Astrocyte of the cerebellum (primary cell): ENCODE results near the gene PLPPR1.

Experiments
- DNase-seq: peaks from one replicate; pipeline ENCODE4 v3.0.0-alpha.2; 2011; ENCODE audit warnings: low read depth
- H3K4me3 ChIP-seq: 2 replicates; pipeline ENCODE4 v1.5.1; 2011; ENCODE audit warnings: mild to moderate bottlenecking, low read depth, low read length, moderate library complexity
- in situ Hi-C: cut with HindIII; loops from 2 replicates; pipeline ENCODE4 v1.10.0; 2017; ENCODE audit warnings: low sequenced_read_pairs
- TF ChIP-seq, protein P1 (sequence below): IDR thresholded peaks from 2 replicates; pipeline ENCODE4 v1.5.1; 2012; ENCODE audit warnings: low read length, low read depth, moderate library complexity, mild to moderate bottlenecking; ENCODE audit errors: missing control alignments

Gene PLPPR1

GRCh38 chr9:101138509-101138908 is 110.0 kb downstream of the PLPPR1 start:
- no peak overlapping the region for H3K4me3 ChIP-seq
- no peak for DNase-seq
- TF ChIP-seq, protein P1, sequence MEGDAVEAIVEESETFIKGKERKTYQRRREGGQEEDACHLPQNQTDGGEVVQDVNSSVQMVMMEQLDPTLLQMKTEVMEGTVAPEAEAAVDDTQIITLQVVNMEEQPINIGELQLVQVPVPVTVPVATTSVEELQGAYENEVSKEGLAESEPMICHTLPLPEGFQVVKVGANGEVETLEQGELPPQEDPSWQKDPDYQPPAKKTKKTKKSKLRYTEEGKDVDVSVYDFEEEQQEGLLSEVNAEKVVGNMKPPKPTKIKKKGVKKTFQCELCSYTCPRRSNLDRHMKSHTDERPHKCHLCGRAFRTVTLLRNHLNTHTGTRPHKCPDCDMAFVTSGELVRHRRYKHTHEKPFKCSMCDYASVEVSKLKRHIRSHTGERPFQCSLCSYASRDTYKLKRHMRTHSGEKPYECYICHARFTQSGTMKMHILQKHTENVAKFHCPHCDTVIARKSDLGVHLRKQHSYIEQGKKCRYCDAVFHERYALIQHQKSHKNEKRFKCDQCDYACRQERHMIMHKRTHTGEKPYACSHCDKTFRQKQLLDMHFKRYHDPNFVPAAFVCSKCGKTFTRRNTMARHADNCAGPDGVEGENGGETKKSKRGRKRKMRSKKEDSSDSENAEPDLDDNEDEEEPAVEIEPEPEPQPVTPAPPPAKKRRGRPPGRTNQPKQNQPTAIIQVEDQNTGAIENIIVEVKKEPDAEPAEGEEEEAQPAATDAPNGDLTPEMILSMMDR, result no peak
- in situ Hi-C loops, result no loop called here

- H3K4me3 ChIP-seq, result no peak overlapping the region
- DNase-seq, result no peak
- TF ChIP-seq, protein P1, result no peak
- in situ Hi-C loops, result no loop called here
These were observed 110.6 kb downstream of the PLPPR1 start for GRCh38 chr9:101139082-101139481.

DNA sequence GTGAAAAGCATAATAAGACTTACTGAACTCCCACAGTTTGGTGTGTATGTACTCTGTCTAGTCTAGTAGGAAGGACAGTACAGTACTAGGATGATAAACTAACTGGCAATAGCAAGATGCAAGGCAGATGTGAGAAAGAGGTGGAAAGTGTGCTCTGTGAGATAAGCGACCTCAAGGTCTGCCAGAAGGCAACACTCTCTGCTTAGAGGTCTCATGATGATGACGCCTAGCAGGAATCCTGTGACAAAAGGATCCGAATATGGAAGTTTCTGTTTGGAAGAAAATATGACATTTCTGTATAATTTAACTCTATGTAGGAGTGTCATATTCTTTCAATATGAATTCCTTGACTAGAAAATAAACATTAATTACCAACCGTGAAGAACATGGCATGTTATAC is 112.2 kb downstream of the PLPPR1 start:
- TF ChIP-seq, protein P1, result no peak
- DNase-seq, result no peak
- in situ Hi-C loops, result no loop called here
- no peak overlapping the region for H3K4me3 ChIP-seq

- H3K4me3 ChIP-seq, result no peak overlapping the region
- in situ Hi-C loops, result no loop called here
- no peak for DNase-seq
- TF ChIP-seq, protein P1, result no peak
These were observed 118.0 kb downstream of the PLPPR1 start for GRCh38 chr9:101146508-101146907.

GRCh38 chr9:101148344-101148743 is 119.8 kb downstream of the PLPPR1 start:
- no peak for DNase-seq
- in situ Hi-C loops, result no loop called here
- TF ChIP-seq, protein P1, result no peak
- H3K4me3 ChIP-seq, result no peak overlapping the region

- in situ Hi-C loops, result no loop called here
- TF ChIP-seq, protein P1, result no peak
- DNase-seq, result no peak
- no peak overlapping the region for H3K4me3 ChIP-seq
These were observed 129.8 kb downstream of the PLPPR1 start for GRCh38 chr9:101158361-101158760.

DNA sequence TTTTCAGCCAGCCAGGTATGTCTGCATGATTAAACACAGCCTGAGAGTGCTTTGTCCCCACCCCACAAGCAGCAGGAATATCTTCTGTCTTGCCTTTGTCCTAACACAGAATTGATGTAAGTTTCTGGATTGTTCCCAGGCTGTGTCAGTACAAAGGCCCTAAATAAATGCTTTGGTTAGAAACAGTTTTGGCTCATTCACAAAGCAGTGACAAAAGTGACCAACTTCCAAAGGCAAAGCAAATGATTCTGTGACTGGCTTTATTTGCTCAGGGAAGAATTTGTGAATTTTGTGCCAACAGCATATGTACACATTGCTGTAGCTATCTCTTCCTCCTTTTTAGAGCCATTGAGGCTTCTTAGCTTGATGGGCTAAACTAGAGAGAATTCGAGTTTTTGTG is 133.7 kb downstream of the PLPPR1 start:
- TF ChIP-seq, protein P1, result no peak
- H3K4me3 ChIP-seq, result no peak overlapping the region
- in situ Hi-C loops, result no loop called here
- DNase-seq, result no peak
